NCI-H748 (cell line): Measurements from ENCODE around the gene ZNF746.
"Not testable (repeated sequence)": the region's sequence is repeated elsewhere in the genome, so short reads cannot be mapped to it uniquely, and the experiment has no call there.

Experiments used
- DNase-seq: peaks from one replicate; lab custom pipeline; 2025; ENCODE audit not compliant: unreplicated experiment; lab: John Stamatoyannopoulos, UW

ZNF746 gene

GRCh38 chr7:149497467-149498261, at the start of gene ZNF746:
ZNF746 (minus strand) TSS chr7:149497809; CDS start chr7:149497536, 273 bp downstream.
- DNase-seq: peak; percentile 87

GRCh38 chr7:149547126-149547525, 49.5 kb upstream of the ZNF746 start:
- no peak for DNase-seq

GRCh38 chr7:149546331-149546730, 48.7 kb upstream of the ZNF746 start:
- DNase-seq: no peak

- DNase-seq: no peak
Measured at GRCh38 chr7:149544028-149544427, 46.4 kb upstream of the ZNF746 start.

- no peak for DNase-seq
Measured at GRCh38 chr7:149532654-149533053, 35.0 kb upstream of the ZNF746 start.

- DNase-seq: no peak
Measured at GRCh38 chr7:149529136-149529718, 31.6 kb upstream of the ZNF746 start.

GRCh38 chr7:149527414-149527813, 29.8 kb upstream of the ZNF746 start:
- DNase-seq: no peak

- no peak for DNase-seq
Measured at GRCh38 chr7:149525280-149525679, 27.7 kb upstream of the ZNF746 start.

- no peak for DNase-seq
Measured at GRCh38 chr7:149524394-149524793, 26.8 kb upstream of the ZNF746 start.

- DNase-seq: no peak
Measured at GRCh38 chr7:149510248-149510647, 12.6 kb upstream of the ZNF746 start.

- DNase-seq: no peak
Measured at GRCh38 chr7:149509774-149510173, 12.2 kb upstream of the ZNF746 start.

GRCh38 chr7:149505551-149505950, 7.9 kb upstream of the ZNF746 start:
- no peak for DNase-seq

- no peak for DNase-seq
Measured at GRCh38 chr7:149501651-149502050, 4.0 kb upstream of the ZNF746 start.

GRCh38 chr7:149500910-149501309, 3.3 kb upstream of the ZNF746 start:
- DNase-seq: no peak

GRCh38 chr7:149500201-149500600, 2.6 kb upstream of the ZNF746 start:
- DNase-seq: no peak

- DNase-seq: no peak
Measured at GRCh38 chr7:149498811-149499210, 1.2 kb upstream of the ZNF746 start.

- peak; percentile 43 for DNase-seq
Measured at GRCh38 chr7:149496642-149497391, 792 bp downstream of the ZNF746 start.

- peak; percentile 65 for DNase-seq
Measured at GRCh38 chr7:149495785-149496641, 1.6 kb downstream of the ZNF746 start.

GRCh38 chr7:149494738-149495368, 2.8 kb downstream of the ZNF746 start:
- DNase-seq: no peak

GRCh38 chr7:149493975-149494374, 3.6 kb downstream of the ZNF746 start:
- not testable (repeated sequence) for DNase-seq
